ENCODE results near the gene GALNTL6. TPM values are rescaled to one million over a fixed set of nuclear protein-coding genes. Genes with fewer than 3 reads are reported as not detected.

Gene GALNTL6
- total RNA-seq, 1 experiment from 2014 or later, result not detected

DNA sequence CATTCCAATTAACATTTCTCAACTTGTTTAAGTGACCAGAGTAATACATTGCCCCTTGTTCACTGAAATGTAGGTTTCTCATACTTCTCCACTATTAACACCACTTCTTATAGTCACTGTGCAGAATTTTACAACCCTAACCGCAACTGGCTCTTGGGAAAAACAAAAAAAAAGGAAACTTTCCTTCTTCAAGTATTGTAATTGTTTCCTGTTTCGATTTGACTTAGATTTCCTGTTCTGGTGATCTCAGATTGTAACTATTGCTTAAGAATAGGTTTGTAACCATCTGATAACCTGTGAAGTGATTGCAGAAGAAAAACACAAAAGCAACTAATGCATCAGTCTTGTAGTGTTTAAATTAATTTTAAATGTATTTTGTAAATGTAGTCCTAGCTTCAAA, 760.7 kb downstream of the GALNTL6 start:
- DNase-seq, result no peak
- H3K27ac ChIP-seq (ENCODE audit: insufficient read length, low read depth, low read length), result no peak overlapping the region
- Mint-ChIP-seq H3K27me3 (ENCODE audit: low read depth) (no peaks in the 10 kb centered on the region), H3K27ac (no peak overlapping the region; a peak in 1 of 7 replicates), H3K9me3 (no peaks in the 10 kb centered on the region; a peak in 1 of 5 replicates), H3K4me3 (no peak overlapping the region), H3K4me1 (peaks cover 0 to 4% of the 10 kb centered on the region in 2 experiments; a peak in 1 of 4 replicates), H3K36me3 (ENCODE audit: insufficient read depth in 1 of 3, low read depth in 3 of 3) (0 out of 7 replicates have a peak, but pooled peaks cover 0 to under 1% (median 0%) of the 10 kb centered on the region in 3 experiments)
- H3K4me2 ChIP-seq (ENCODE audit: insufficient read depth, insufficient read length, low read length), result no peak overlapping the region
- no peak overlapping the region for H2BK5ac ChIP-seq (ENCODE audit: insufficient read length, low read length)
- H3K18ac ChIP-seq (ENCODE audit: insufficient read length, low read depth, low read length), result no peak overlapping the region
- H3K27me3 ChIP-seq (ENCODE audit: insufficient read depth, low read length), result no peaks in the 10 kb centered on the region
- no peaks in the 10 kb centered on the region for H4K20me1 ChIP-seq (ENCODE audit: control insufficient read depth, insufficient read depth, insufficient read length)
- H3K4ac ChIP-seq (ENCODE audit: low read depth, low read length), result no peak overlapping the region
- H2BK12ac ChIP-seq (ENCODE audit: insufficient read length, low read depth, low read length), result no peak overlapping the region
- no CpG with 5 or more reads among the region's 2 CpGs for WGBS (ENCODE audit: extremely low coverage, insufficient read length, low lambda C conversion rate)
- H3K56ac ChIP-seq (ENCODE audit: insufficient read length, low read depth, low read length), result no peak overlapping the region
- TF ChIP-seq, protein P1, sequence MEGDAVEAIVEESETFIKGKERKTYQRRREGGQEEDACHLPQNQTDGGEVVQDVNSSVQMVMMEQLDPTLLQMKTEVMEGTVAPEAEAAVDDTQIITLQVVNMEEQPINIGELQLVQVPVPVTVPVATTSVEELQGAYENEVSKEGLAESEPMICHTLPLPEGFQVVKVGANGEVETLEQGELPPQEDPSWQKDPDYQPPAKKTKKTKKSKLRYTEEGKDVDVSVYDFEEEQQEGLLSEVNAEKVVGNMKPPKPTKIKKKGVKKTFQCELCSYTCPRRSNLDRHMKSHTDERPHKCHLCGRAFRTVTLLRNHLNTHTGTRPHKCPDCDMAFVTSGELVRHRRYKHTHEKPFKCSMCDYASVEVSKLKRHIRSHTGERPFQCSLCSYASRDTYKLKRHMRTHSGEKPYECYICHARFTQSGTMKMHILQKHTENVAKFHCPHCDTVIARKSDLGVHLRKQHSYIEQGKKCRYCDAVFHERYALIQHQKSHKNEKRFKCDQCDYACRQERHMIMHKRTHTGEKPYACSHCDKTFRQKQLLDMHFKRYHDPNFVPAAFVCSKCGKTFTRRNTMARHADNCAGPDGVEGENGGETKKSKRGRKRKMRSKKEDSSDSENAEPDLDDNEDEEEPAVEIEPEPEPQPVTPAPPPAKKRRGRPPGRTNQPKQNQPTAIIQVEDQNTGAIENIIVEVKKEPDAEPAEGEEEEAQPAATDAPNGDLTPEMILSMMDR (conservative IDR thresholded peaks at IDR 0.05), result no peak
- H4K91ac ChIP-seq (ENCODE audit: insufficient read length, low read depth, low read length), result no peak overlapping the region
- H4K5ac ChIP-seq (ENCODE audit: insufficient read length, low read depth, low read length), result no peak overlapping the region
- H3K23ac ChIP-seq (ENCODE audit: insufficient read length, low read depth, low read length), result no peak overlapping the region
- no peak overlapping the region for H2AK5ac ChIP-seq (ENCODE audit: insufficient read length, low read length)
- H3T11ph ChIP-seq (ENCODE audit: low read length), result no peak overlapping the region
- H2BK20ac ChIP-seq (ENCODE audit: low read depth, low read length, poor library complexity, severe bottlenecking), result no peak overlapping the region
- no peak overlapping the region for H2AFZ ChIP-seq (ENCODE audit: low read length)
- H4K8ac ChIP-seq (replicated peaks; ENCODE audit: insufficient read length, low read depth, low read length), result no peak overlapping the region
- no peaks in the 10 kb centered on the region for H3K23me2 ChIP-seq (ENCODE audit: insufficient read length, low read depth, low read length, poor library complexity, severe bottlenecking)
- H3K14ac ChIP-seq (ENCODE audit: insufficient read depth, low read length), result no peak overlapping the region
- H3K79me2 ChIP-seq (ENCODE audit: insufficient read depth, low read length), result no peaks in the 10 kb centered on the region
- H3K9ac ChIP-seq (ENCODE audit: extremely low read depth, insufficient read length, low read length), result no peak overlapping the region
- H3K79me1 ChIP-seq (ENCODE audit: insufficient read depth, low read depth, low read length, poor library complexity, severe bottlenecking), result no peaks in the 10 kb centered on the region
- no peaks in the 10 kb centered on the region for H3K9me3 ChIP-seq (ENCODE audit: control insufficient read depth, low read depth, low read length)
- no peak overlapping the region for H2BK120ac ChIP-seq (ENCODE audit: low read depth, low read length, poor library complexity, severe bottlenecking)
- H2BK15ac ChIP-seq (ENCODE audit: low read depth, low read length), result no peak overlapping the region
- H3K4me1 ChIP-seq (ENCODE audit: insufficient read depth, low read length), result no peaks in the 10 kb centered on the region
